GM18861 (cell line): ENCODE results near the gene NAGS.
"Not testable (repeated sequence)": the region's sequence is repeated elsewhere in the genome, so short reads cannot be mapped to it uniquely, and the experiment has no call there.

Experiments
- ATAC-seq: cut with Tn5 transposase; IDR thresholded peaks from one replicate; pipeline ENCODE4 v1.9.1; 2021; ENCODE audit not compliant: unreplicated experiment

NAGS gene

GRCh38 chr17:44006272-44006597 lies 1.8 kb downstream of the NAGS start:
- ATAC-seq: no peak

GRCh38 chr17:44006598-44007345 lies 2.4 kb downstream of the NAGS start:
- no peak for ATAC-seq

GRCh38 chr17:44007346-44008204 lies 3.2 kb downstream of the NAGS start:
- no peak for ATAC-seq

DNA sequence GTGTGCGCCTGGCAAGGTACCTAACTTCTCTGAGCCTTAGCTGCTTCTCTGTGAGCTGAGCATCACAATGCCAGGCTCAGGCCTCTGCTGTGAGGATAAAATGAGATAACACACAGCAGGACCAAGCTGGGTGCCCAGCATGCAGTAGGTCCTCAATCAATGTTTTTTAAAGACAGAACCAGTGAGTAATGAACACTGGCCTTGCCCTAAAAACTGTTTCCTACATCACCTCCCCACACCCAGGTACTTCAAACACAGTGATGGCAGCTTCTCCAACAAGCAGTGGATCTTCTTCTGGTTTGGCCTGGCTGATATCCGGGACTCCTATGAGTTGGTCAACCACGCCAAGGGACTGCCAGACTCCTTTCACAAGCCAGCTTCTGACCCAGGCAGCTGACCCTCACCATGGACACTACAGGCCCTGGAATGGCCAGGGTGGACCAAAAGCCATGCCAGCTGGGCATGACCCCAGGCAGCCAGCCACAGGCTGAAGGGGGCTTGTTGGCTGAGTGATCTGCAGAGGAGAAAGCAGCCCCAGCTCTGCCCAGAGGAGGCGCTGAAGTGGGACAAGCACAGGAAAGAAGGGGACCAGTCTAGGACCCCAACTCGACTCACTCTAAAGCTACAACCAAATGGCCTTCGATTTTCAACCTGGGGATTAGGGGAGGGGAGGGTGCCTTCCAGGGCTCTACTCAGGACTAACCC lies 3.9 kb downstream of the NAGS start:
- no peak for ATAC-seq

- no peak for ATAC-seq
These were observed 6.7 kb downstream of the NAGS start for GRCh38 chr17:44010966-44011647.

DNA sequence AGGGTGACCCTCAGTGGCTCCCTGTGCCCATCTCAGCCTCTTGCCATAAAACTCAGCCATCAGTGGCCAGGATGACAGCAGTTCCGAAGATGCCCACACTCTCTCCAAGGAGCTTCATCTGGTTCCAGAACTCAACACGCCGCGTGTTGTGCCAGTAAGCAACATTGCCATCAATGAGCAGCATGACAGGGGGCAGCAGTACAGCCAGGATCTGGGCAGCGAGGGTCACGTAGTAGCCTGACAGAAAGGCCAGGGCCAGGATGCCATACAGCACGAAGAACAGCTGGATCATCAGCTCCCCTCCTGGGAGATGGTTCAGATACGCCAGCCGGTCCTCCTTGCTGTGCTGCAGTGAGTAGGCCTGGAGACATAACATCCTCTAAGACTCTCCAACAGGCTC lies 7.5 kb downstream of the NAGS start:
- ATAC-seq: no peak

DNA sequence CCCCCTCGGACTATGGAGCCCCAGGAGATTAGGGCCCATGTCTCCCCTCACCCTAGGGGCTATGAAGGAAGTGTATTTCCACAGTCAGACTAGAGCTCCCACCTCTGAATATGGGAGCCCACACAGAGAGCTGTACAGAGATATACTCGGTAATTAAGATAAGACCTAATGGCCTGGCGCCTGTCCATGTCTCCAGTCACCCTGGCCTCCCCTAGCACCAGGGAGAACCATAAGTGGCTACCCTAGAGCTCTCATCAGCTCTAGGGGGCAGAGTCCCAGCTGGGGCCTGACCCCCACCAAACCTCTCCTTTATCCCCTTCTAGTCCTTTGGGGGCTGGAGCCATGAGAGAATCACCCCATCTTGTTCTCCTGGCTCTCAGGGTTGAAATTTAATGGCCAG lies 8.0 kb downstream of the NAGS start:
- no peak for ATAC-seq

DNA sequence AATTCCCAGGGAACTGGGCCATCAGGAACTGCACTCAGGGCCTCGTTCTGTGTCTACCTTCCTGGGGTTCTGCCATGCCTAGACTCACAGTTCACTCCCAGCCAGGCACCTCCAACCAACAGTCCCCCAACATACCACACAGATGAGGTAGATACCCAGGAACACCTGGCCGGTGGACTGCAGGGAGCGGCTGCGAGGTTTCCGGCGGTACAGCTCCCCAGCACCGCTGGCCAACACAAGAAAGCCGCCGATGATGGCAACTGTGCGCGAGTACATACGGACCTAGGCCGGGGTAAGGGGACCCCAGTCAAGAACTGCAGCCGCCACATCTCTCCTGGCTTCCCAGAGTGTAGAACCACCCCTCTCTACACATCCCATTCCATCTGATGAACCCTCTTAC lies 8.5 kb downstream of the NAGS start:
- ATAC-seq: no peak

GRCh38 chr17:44014133-44014436 lies 9.7 kb downstream of the NAGS start:
- no peak for ATAC-seq

DNA sequence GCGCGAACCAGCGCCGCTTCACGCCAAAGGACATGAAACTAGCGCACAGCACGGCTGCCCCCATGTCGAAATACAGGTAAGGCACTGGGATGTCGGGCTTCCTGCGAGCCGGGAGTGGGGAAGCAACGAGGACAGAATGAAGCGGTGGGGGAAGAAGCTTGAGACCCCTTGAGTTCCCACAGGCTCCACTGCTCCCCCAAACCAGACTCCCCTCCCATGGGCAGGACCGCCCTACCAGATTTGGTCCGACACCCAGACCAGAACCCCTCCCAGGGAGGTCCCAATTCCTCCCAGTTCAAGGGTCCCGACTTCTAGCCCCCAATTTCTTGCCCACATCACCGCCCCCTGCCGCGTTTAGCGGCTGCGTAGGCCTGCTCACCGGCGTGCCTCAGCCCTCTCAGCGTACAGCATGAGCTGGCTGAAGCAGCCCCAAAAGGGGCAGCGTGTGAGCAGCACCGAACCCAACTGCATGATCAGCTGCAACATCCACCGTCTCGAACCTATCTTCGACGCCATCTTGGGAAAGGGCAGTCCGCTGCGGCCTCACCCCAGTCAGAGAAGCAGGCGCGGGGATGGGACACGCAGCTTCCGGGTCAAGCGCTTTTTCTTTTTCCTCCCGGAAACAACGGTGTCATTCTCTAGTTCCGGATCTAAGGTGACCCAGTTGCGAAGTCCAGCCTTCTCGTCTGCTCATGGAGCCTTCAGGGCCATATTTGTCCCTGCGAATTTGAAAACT lies 10.2 kb downstream of the NAGS start, which contains the start of gene TMEM101:
TMEM101 (minus strand) TSS at position 527 of the 736 bp plus-strand sequence; CDS start at position 516, 11 bp downstream.
- peak; percentile 86 for ATAC-seq

GRCh38 chr17:44021227-44021626 lies 16.8 kb downstream of the NAGS start:
- not testable (repeated sequence) for ATAC-seq

- ATAC-seq: no peak
These were observed 17.8 kb downstream of the NAGS start for GRCh38 chr17:44022246-44022645.

GRCh38 chr17:44023545-44024270 lies 19.3 kb downstream of the NAGS start:
- ATAC-seq: no peak

GRCh38 chr17:44024271-44024663 lies 19.8 kb downstream of the NAGS start:
- no peak for ATAC-seq

GRCh38 chr17:44024853-44025252 lies 20.4 kb downstream of the NAGS start:
- no peak for ATAC-seq

GRCh38 chr17:44029736-44030135 lies 25.3 kb downstream of the NAGS start:
- ATAC-seq: no peak

DNA sequence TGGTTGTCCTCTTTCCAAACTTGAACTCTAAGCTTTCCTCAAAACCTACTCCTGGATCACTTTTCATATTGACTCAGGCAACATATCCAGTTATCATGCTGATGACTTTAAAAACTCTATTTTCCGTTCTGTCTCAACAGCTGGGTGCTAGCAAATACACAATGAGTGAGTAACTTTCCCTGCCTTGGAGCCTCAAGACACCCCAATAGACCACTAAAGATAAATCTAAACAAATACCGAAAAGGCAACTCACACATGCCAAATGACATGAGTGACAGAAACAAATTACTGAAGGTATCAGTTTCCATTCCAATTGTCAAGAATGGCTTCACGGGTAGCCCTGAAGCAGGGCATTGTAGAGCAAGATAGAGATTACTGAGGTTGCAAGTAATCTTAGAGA lies 26.1 kb downstream of the NAGS start:
- no peak for ATAC-seq

GRCh38 chr17:44033861-44034408 lies 29.5 kb downstream of the NAGS start:
- no peak for ATAC-seq

GRCh38 chr17:44034688-44035087 lies 30.3 kb downstream of the NAGS start:
- ATAC-seq: not testable (repeated sequence)

GRCh38 chr17:44037471-44037870 lies 33.0 kb downstream of the NAGS start:
- ATAC-seq: no peak
